ENCODE measurements around the gene SERPINF2.

- TF ChIP-seq CTCF (tag by site-specific recombination; IDR thresholded peaks at IDR 0.05) (no peak), ZNF350 (tag by site-specific recombination; IDR thresholded peaks at IDR 0.05) (no peak), ZNF558 (tag by site-specific recombination; IDR thresholded peaks at IDR 0.05) (no peak), BCL11A (tag by site-specific recombination; IDR thresholded peaks at IDR 0.05; ENCODE audit: low read depth) (no peak), ZNF324 (tag by site-specific recombination; IDR thresholded peaks at IDR 0.05) (no peak), ZNF561 (tag by site-specific recombination; IDR thresholded peaks at IDR 0.05; ENCODE audit: borderline replicate concordance) (no peak), ZNF76 (tag by site-specific recombination; IDR thresholded peaks at IDR 0.05; ENCODE audit: borderline replicate concordance, low read depth) (no peak), ZNF530 (tag by site-specific recombination; IDR thresholded peaks at IDR 0.05; ENCODE audit: low read depth) (no peak), ZFP69B (tag by site-specific recombination; IDR thresholded peaks at IDR 0.05) (no peak)
Observed at GRCh38 chr17:1754430-1755112, 11.9 kb downstream of the SERPINF2 start.
